ENCODE measurements around the gene CUZD1.

DNA sequence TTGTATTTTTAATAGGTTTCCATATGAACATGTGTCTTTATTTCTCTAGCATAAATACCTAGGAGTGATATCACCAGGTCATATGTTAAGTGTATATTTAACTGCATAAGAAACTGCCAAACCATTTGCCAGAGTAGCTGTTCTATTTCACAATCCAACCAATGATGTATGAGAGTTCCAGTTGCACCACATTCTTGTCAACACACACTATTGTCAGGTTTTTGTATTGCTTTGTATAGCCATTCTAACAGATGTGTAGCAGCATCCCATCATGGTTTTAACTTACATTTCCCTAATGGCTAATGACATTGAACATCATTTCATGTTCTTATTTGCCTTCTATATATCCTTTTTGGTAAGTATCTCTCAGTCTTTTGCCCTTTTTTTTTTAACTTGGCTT, 4.1 kb downstream of the CUZD1 start:
- TF ChIP-seq DNMT1 (CRISPR knock-in tag; IDR thresholded peaks at IDR 0.05) (no peak), EP300 (IDR thresholded peaks at IDR 0.05; ENCODE audit: low read depth in 2 of 2, low read length in 2 of 2) (no peak), EP300 (CRISPR knock-in tag; IDR thresholded peaks at IDR 0.05; ENCODE audit: borderline replicate concordance) (no peak), RORA (CRISPR knock-in tag; IDR thresholded peaks at IDR 0.05) (no peak), ATF5 (CRISPR knock-in tag; IDR thresholded peaks at IDR 0.05; ENCODE audit: low read depth) (no peak), ASH2L (IDR thresholded peaks at IDR 0.05; ENCODE audit: insufficient read length, low read depth, low read length) (no peak), PHB2 (IDR thresholded peaks at IDR 0.05; ENCODE audit: partially characterized antibody) (no peak), KDM1A (CRISPR knock-in tag; IDR thresholded peaks at IDR 0.05) (no peak), KAT2B (IDR thresholded peaks at IDR 0.05; ENCODE audit: borderline replicate concordance, low read depth, low read length) (no peak)
- TF ChIP-seq, protein P1, sequence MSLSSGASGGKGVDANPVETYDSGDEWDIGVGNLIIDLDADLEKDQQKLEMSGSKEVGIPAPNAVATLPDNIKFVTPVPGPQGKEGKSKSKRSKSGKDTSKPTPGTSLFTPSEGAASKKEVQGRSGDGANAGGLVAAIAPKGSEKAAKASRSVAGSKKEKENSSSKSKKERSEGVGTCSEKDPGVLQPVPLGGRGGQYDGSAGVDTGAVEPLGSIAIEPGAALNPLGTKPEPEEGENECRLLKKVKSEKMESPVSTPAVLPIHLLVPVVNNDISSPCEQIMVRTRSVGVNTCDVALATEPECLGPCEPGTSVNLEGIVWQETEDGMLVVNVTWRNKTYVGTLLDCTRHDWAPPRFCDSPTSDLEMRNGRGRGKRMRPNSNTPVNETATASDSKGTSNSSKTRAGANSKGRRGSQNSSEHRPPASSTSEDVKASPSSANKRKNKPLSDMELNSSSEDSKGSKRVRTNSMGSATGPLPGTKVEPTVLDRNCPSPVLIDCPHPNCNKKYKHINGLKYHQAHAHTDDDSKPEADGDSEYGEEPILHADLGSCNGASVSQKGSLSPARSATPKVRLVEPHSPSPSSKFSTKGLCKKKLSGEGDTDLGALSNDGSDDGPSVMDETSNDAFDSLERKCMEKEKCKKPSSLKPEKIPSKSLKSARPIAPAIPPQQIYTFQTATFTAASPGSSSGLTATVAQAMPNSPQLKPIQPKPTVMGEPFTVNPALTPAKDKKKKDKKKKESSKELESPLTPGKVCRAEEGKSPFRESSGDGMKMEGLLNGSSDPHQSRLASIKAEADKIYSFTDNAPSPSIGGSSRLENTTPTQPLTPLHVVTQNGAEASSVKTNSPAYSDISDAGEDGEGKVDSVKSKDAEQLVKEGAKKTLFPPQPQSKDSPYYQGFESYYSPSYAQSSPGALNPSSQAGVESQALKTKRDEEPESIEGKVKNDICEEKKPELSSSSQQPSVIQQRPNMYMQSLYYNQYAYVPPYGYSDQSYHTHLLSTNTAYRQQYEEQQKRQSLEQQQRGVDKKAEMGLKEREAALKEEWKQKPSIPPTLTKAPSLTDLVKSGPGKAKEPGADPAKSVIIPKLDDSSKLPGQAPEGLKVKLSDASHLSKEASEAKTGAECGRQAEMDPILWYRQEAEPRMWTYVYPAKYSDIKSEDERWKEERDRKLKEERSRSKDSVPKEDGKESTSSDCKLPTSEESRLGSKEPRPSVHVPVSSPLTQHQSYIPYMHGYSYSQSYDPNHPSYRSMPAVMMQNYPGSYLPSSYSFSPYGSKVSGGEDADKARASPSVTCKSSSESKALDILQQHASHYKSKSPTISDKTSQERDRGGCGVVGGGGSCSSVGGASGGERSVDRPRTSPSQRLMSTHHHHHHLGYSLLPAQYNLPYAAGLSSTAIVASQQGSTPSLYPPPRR (CRISPR knock-in tag; IDR thresholded peaks at IDR 0.05; ENCODE audit: borderline replicate concordance): no peak
- TF ChIP-seq, protein P2, sequence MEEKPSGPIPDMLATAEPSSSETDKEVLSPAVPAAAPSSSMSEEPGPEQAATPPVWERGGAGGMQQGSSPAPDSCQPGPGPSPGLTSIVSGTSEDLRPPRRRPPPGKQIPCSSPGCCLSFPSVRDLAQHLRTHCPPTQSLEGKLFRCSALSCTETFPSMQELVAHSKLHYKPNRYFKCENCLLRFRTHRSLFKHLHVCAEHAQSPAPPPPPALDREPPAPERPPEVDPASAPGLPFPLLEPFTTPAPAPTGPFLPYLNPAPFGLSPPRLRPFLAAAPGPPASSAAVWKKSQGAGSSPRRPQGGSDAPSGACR (CRISPR knock-in tag; IDR thresholded peaks at IDR 0.05): no peak
- TF ChIP-seq, protein P3, sequence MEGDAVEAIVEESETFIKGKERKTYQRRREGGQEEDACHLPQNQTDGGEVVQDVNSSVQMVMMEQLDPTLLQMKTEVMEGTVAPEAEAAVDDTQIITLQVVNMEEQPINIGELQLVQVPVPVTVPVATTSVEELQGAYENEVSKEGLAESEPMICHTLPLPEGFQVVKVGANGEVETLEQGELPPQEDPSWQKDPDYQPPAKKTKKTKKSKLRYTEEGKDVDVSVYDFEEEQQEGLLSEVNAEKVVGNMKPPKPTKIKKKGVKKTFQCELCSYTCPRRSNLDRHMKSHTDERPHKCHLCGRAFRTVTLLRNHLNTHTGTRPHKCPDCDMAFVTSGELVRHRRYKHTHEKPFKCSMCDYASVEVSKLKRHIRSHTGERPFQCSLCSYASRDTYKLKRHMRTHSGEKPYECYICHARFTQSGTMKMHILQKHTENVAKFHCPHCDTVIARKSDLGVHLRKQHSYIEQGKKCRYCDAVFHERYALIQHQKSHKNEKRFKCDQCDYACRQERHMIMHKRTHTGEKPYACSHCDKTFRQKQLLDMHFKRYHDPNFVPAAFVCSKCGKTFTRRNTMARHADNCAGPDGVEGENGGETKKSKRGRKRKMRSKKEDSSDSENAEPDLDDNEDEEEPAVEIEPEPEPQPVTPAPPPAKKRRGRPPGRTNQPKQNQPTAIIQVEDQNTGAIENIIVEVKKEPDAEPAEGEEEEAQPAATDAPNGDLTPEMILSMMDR (CRISPR knock-in tag; IDR thresholded peaks at IDR 0.05): no peak
